NT2/D1 (cell line): ENCODE data around the gene HERPUD2.

Source experiments
- SUZ12 ChIP-seq: IDR thresholded peaks from 2 replicates; pipeline ENCODE4 v1.6.1; 2011; ENCODE audit not compliant: insufficient read length, insufficient read depth; ENCODE audit errors: extremely low read depth
- YY1 ChIP-seq: IDR thresholded peaks from 2 replicates; pipeline ENCODE4 v1.6.1; 2011; ENCODE audit not compliant: insufficient read length, insufficient read depth
- ZNF274 ChIP-seq: IDR thresholded peaks from 2 replicates; pipeline ENCODE4 v1.6.1; 2011; ENCODE audit warnings: mild to moderate bottlenecking, low read depth, low read length

DNA sequence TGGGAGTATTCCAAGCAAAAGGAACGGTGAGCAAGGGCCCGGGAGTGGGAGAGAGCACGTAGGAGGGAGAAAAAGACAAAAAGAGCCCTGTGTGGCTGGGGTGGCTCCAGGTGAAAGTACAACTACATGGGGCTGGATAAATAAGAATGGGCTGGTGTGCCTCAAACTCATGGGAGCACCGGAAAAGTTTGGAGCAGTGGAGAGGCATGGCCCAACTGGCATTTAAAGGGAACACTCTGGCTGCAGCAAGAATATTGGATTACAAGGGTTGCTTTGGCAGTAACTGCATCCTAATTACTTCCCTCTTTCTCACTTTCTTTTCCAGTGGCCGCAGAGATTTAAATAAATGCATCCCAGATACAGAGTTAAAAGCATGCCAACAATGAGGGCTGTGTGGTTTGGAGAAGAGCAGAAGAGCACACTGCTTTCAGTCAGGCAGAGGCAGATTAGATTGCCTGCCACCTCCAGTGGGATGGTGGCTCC lies 39.1 kb upstream of the HERPUD2 start:
- TF ChIP-seq YY1, result no peak
- TF ChIP-seq SUZ12, result no peak
- no peak for TF ChIP-seq ZNF274
